CD4-positive, alpha-beta T cell treated with Interleukin-4 for 1 hour (primary cell): ENCODE measurements around the gene KIF21B.

Source experiments
- DNase-seq, 2 donors: peaks; one replicate each; pipeline ENCODE4 v3.0.0-alpha.2; 2020 to 2022

KIF21B gene

GRCh38 chr1:200990114-200990513 is 33.4 kb downstream of the KIF21B start:
- no peak for DNase-seq

- DNase-seq, result no peak
Observed at GRCh38 chr1:200989337-200989736, 34.2 kb downstream of the KIF21B start.

- no peak for DNase-seq
Observed at GRCh38 chr1:200988693-200989092, 34.8 kb downstream of the KIF21B start.

GRCh38 chr1:200985481-200985880 is 38.0 kb downstream of the KIF21B start:
- no peak for DNase-seq

GRCh38 chr1:200983035-200983561 is 40.4 kb downstream of the KIF21B start:
- no peak for DNase-seq

- DNase-seq, result no peak
Observed at GRCh38 chr1:200982071-200982945, 41.2 kb downstream of the KIF21B start.

GRCh38 chr1:200981278-200981677 is 42.2 kb downstream of the KIF21B start:
- DNase-seq, result no peak

- no peak for DNase-seq
Observed at GRCh38 chr1:200980873-200981272, 42.6 kb downstream of the KIF21B start.

- no peak for DNase-seq
Observed at GRCh38 chr1:200980452-200980772, 43.1 kb downstream of the KIF21B start.

- DNase-seq, result peak; percentile 50 to 62
Observed at GRCh38 chr1:200979574-200980451, 43.7 kb downstream of the KIF21B start.

- DNase-seq, result no peak
Observed at GRCh38 chr1:200977071-200977754, 46.3 kb downstream of the KIF21B start.

GRCh38 chr1:200976634-200977033 is 46.9 kb downstream of the KIF21B start:
- DNase-seq, result no peak

- DNase-seq, result no peak
Observed at GRCh38 chr1:200975458-200975857, 48.1 kb downstream of the KIF21B start.

GRCh38 chr1:200974711-200975110 is 48.8 kb downstream of the KIF21B start:
- no peak for DNase-seq

GRCh38 chr1:200973937-200974657 is 49.4 kb downstream of the KIF21B start:
- no peak for DNase-seq

- no peak for DNase-seq
Observed at GRCh38 chr1:200972985-200973742, 50.4 kb downstream of the KIF21B start.

GRCh38 chr1:200971955-200972711 is 51.4 kb downstream of the KIF21B start:
- DNase-seq, result peak; percentile 62 to 64

- DNase-seq, result no peak
Observed at GRCh38 chr1:200971428-200971903, 52.0 kb downstream of the KIF21B start.

- DNase-seq, result no peak
Observed at GRCh38 chr1:200970771-200971427, 52.6 kb downstream of the KIF21B start.
